ENCODE data around the gene TBC1D3I. TPM values are rescaled to one million over a fixed set of nuclear protein-coding genes. Genes with fewer than 3 reads are reported as not detected.
"Not testable (repeated sequence)": the region's sequence is repeated elsewhere in the genome, so short reads cannot be mapped to it uniquely, and the experiment has no call there.

Gene TBC1D3I
- total RNA-seq, 1 donor from 2014 or later: 1.0 TPM

DNA sequence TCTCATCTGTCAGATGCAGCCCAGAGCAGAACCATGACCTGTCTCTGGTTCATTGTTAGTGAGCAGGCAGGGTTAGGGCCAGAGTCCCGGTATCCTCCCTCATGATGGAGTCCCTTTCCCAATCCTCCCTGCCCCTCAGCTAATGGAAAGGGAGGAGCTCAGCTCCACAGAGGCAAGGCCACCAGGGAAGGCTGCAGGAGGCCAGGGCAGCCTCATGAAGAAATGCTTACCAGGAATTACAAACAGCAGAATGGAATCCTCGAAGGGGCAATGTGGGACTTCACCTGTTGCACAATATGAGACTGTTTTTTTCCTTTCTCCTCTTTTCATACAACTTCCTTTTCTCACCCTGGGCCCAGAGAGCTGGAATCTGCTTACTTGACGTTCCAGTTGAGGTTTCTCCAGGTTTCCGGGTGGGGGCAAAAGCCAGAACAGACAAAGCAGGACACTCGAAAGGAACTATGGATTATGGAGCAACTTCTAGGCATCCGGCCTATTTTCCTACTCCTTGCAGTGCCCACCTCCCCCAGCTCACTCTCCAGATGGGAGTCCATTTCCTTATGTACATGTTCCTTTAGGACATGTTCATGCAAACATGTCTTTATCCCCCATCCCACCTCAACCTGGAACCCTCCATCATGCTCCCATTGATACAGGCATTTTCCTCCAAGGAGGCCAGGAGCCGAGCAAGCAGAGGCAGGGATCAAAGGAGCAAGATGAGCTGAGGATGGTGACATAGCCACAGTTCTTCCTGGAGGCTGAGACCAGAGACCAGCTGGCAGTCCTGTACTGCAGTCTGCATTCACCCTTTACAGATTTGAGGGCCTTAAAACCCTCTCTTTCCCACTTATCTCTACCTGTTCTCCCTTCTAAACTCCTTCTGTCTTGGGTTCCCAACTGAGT, 48.7 kb downstream of the TBC1D3I start:
- H3K36me3 Mint-ChIP-seq (ENCODE audit: unreplicated experiment); H3K27ac Mint-ChIP-seq (ENCODE audit: unreplicated experiment); DNase-seq (ENCODE audit: extremely low spot score, unreplicated experiment); H3K4me1 Mint-ChIP-seq (ENCODE audit: unreplicated experiment); H3K4me3 Mint-ChIP-seq (ENCODE audit: unreplicated experiment): not testable (repeated sequence)
- peaks cover 12% of the 10 kb centered on the region for H3K9me3 Mint-ChIP-seq (ENCODE audit: unreplicated experiment)
- H3K27me3 Mint-ChIP-seq (ENCODE audit: unreplicated experiment): peaks cover 30% of the 10 kb centered on the region

GRCh38 chr17:36214918-36215317, 49.5 kb downstream of the TBC1D3I start:
- no peaks in the 10 kb centered on the region for H3K4me1 Mint-ChIP-seq (ENCODE audit: unreplicated experiment)
- no peak for DNase-seq (ENCODE audit: extremely low spot score, unreplicated experiment)
- H3K36me3 Mint-ChIP-seq (ENCODE audit: unreplicated experiment): no peaks in the 10 kb centered on the region
- H3K4me3 Mint-ChIP-seq (ENCODE audit: unreplicated experiment): no peak overlapping the region
- H3K27ac Mint-ChIP-seq (ENCODE audit: unreplicated experiment): no peak overlapping the region
- TF ChIP-seq, protein P1, sequence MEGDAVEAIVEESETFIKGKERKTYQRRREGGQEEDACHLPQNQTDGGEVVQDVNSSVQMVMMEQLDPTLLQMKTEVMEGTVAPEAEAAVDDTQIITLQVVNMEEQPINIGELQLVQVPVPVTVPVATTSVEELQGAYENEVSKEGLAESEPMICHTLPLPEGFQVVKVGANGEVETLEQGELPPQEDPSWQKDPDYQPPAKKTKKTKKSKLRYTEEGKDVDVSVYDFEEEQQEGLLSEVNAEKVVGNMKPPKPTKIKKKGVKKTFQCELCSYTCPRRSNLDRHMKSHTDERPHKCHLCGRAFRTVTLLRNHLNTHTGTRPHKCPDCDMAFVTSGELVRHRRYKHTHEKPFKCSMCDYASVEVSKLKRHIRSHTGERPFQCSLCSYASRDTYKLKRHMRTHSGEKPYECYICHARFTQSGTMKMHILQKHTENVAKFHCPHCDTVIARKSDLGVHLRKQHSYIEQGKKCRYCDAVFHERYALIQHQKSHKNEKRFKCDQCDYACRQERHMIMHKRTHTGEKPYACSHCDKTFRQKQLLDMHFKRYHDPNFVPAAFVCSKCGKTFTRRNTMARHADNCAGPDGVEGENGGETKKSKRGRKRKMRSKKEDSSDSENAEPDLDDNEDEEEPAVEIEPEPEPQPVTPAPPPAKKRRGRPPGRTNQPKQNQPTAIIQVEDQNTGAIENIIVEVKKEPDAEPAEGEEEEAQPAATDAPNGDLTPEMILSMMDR (IDR thresholded peaks at IDR 0.05): no peak
- H3K27me3 Mint-ChIP-seq (ENCODE audit: unreplicated experiment): peaks cover 30% of the 10 kb centered on the region
- peaks cover 12% of the 10 kb centered on the region for H3K9me3 Mint-ChIP-seq (ENCODE audit: unreplicated experiment)

DNA sequence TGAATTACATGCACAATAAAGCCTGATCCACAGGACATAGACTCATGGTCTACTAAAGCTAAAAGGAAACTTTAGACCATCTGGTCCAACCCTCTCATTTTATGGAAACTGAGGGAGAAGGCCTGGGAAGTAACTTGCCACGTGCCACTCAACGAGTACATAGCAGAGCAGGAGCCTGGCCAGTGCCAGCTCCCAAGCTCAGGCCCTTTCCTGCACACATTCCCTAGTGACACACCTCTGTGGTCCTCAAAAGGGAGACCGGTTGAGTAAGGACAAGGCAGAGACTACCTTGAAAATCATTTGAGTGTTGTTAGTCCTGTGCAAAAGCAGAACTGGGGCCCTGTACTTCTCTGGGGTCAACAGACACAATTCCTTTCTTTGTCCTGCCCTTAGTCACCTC, 50.7 kb downstream of the TBC1D3I start:
- Mint-ChIP-seq H3K27ac (ENCODE audit: unreplicated experiment) (no peak overlapping the region), H3K9me3 (ENCODE audit: unreplicated experiment) (peaks cover 4% of the 10 kb centered on the region), H3K4me1 (ENCODE audit: unreplicated experiment) (no peaks in the 10 kb centered on the region), H3K36me3 (ENCODE audit: unreplicated experiment) (no peaks in the 10 kb centered on the region), H3K27me3 (ENCODE audit: unreplicated experiment) (peaks cover 30% of the 10 kb centered on the region), H3K4me3 (ENCODE audit: unreplicated experiment) (no peak overlapping the region)
- TF ChIP-seq, protein P1 (IDR thresholded peaks at IDR 0.05): no peak
- no peak for DNase-seq (ENCODE audit: extremely low spot score, unreplicated experiment)

- Mint-ChIP-seq H3K4me3 (ENCODE audit: unreplicated experiment) (no peak overlapping the region), H3K27ac (ENCODE audit: unreplicated experiment) (no peak overlapping the region), H3K36me3 (ENCODE audit: unreplicated experiment) (no peaks in the 10 kb centered on the region), H3K9me3 (ENCODE audit: unreplicated experiment) (peaks cover 4% of the 10 kb centered on the region), H3K27me3 (ENCODE audit: unreplicated experiment) (peaks cover 28% of the 10 kb centered on the region), H3K4me1 (ENCODE audit: unreplicated experiment) (no peaks in the 10 kb centered on the region)
- no peak for DNase-seq (ENCODE audit: extremely low spot score, unreplicated experiment)
- TF ChIP-seq, protein P1 (IDR thresholded peaks at IDR 0.05): no peak
Measured at GRCh38 chr17:36212966-36213365, 51.4 kb downstream of the TBC1D3I start.

- TF ChIP-seq, protein P1 (IDR thresholded peaks at IDR 0.05): no peak
- no peak for DNase-seq (ENCODE audit: extremely low spot score, unreplicated experiment)
- Mint-ChIP-seq H3K27ac (ENCODE audit: unreplicated experiment) (no peak overlapping the region), H3K36me3 (ENCODE audit: unreplicated experiment) (no peaks in the 10 kb centered on the region), H3K4me1 (ENCODE audit: unreplicated experiment) (no peaks in the 10 kb centered on the region), H3K9me3 (ENCODE audit: unreplicated experiment) (no peaks in the 10 kb centered on the region), H3K4me3 (ENCODE audit: unreplicated experiment) (no peak overlapping the region), H3K27me3 (ENCODE audit: unreplicated experiment) (peaks cover 31% of the 10 kb centered on the region)
Measured at GRCh38 chr17:36212272-36212605, 52.1 kb downstream of the TBC1D3I start.

- not testable (repeated sequence) for H3K36me3 Mint-ChIP-seq (ENCODE audit: unreplicated experiment); H3K27ac Mint-ChIP-seq (ENCODE audit: unreplicated experiment); H3K9me3 Mint-ChIP-seq (ENCODE audit: unreplicated experiment); DNase-seq (ENCODE audit: extremely low spot score, unreplicated experiment); H3K4me1 Mint-ChIP-seq (ENCODE audit: unreplicated experiment); H3K4me3 Mint-ChIP-seq (ENCODE audit: unreplicated experiment)
- H3K27me3 Mint-ChIP-seq (ENCODE audit: unreplicated experiment): peaks cover 36% of the 10 kb centered on the region
Measured at GRCh38 chr17:36211484-36212271, 52.7 kb downstream of the TBC1D3I start.

- H3K4me1 Mint-ChIP-seq (ENCODE audit: unreplicated experiment); DNase-seq (ENCODE audit: extremely low spot score, unreplicated experiment); H3K36me3 Mint-ChIP-seq (ENCODE audit: unreplicated experiment); H3K27ac Mint-ChIP-seq (ENCODE audit: unreplicated experiment); H3K9me3 Mint-ChIP-seq (ENCODE audit: unreplicated experiment); H3K4me3 Mint-ChIP-seq (ENCODE audit: unreplicated experiment): not testable (repeated sequence)
- peaks cover 41% of the 10 kb centered on the region for H3K27me3 Mint-ChIP-seq (ENCODE audit: unreplicated experiment)
Measured at GRCh38 chr17:36210439-36211211, 53.7 kb downstream of the TBC1D3I start, which contains the start of gene CCL4L2. Gene CCL4L2 (plus strand): TSS chr17:36211063.

Measured in osteocyte (in vitro differentiated cells).